HG03432 (cell line): ENCODE results near the gene PHACTR3.
"Not testable (repeated sequence)": the region's sequence is repeated elsewhere in the genome, so short reads cannot be mapped to it uniquely, and the experiment has no call there.

Experiments used
- ATAC-seq: cut with Tn5 transposase; IDR thresholded peaks from one replicate; pipeline ENCODE4 v1.9.1; 2021; ENCODE audit warnings: mild to moderate bottlenecking, moderate library complexity; ENCODE audit not compliant: unreplicated experiment

PHACTR3 gene

GRCh38 chr20:59618131-59618530 lies 13.8 kb downstream of the PHACTR3 start:
- ATAC-seq: no peak

GRCh38 chr20:59618585-59618984 lies 14.2 kb downstream of the PHACTR3 start:
- not testable (repeated sequence) for ATAC-seq

DNA sequence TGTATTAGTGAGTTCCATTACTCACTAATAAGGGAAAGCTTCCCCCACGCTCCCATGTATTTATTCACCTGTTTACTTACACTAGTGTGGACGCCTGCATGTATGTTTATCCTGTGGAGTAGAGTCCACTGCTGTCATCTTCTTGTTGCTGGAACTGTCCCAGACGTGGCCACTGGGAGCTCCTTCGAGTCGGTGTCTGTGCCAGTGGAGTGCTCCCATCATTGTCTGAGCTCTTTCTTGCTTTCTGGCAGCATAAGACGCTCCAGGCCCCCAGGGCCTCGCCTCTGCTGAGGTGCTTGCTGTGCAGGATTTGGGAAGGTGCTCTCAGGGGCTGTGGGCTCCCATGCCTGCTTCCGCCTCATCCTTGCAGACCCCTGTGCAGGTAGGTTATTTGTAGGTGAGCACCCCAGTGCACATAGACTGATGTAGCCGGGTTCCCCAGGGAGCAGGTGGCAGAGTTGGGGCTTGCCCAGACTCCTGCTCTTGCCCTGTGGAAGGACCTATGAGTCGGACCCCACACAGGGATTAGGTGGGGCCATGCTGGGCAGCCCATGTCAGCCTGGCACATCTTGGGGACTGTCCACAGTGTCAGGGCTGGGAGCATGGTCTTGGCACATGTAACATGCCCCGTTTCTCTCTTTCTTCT lies 16.6 kb downstream of the PHACTR3 start:
- ATAC-seq: no peak

DNA sequence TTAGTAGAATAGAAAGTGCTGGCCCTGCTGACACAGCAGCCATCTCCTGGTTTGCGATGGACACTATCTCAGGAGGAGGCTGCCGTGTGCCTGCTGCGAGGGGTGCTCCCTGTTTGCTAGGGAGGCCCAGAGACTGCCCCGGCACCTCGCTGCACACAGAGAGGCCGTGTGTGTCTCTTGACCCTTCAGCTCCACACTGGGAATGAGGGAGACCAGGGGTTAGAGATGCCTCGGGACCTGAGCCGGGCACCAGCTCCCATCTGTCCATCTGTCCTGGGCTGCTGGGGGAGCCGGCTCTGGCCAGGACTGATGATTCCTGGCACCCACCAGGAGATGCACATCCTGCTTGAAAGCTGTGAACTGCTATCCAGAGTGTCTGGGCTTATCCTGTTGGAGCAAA lies 18.2 kb downstream of the PHACTR3 start:
- ATAC-seq: no peak

- no peak for ATAC-seq
These were observed 18.8 kb downstream of the PHACTR3 start for GRCh38 chr20:59623133-59623532.

DNA sequence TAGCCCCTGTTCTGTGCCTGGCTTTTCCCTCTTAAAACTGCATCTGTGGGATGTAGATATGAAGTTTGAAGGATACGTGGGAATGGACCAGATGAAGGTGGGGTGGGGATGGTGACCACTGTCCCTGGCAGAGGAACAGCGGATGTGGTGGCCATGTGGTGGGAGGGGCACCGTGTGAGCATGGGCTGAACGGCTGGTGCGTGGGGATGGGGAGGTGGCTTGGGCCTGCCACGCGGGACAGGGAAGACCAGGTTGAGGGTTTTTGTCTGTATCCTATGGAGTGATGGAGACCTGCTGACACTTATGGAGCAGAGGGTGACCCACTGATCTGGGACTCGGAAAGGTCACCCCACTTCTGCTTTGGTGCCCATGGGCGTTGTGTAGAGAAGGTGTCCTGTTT lies 19.2 kb downstream of the PHACTR3 start:
- no peak for ATAC-seq

GRCh38 chr20:59624401-59624800 lies 20.1 kb downstream of the PHACTR3 start:
- ATAC-seq: no peak

DNA sequence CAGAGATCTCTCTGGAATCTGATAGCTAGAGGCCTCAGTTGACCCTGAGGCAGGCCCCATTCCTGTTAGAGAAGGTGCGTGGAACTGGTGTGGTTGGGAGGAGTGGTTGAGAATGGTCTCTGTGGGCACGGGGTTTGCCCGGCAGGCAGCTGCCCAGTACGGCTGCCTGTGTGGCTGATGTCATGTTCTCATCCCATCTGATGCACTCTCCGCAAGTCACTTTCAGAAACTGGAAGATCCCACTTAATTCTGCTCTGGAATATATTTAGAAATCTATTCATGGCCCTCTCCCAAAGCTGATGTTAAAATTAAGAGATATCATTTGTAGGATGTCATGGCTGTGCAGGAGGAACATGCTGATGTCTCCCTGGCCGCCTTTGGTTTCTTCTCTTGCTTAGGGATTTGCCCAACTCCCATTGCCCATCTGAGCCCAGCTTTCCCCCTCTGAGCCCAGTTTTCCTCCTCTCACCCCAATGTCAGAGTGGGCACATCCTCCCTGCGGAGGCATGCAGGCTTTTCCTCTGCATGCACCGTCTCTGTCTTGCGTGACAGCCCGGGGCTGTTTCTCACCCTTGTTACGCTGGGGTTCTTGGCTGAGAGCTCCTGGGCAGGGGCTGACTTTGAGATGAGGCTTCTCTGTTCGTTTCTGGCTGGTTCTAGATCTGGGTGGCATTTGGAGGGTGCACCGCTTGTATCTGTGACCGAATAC lies 21.0 kb downstream of the PHACTR3 start:
- no peak for ATAC-seq

DNA sequence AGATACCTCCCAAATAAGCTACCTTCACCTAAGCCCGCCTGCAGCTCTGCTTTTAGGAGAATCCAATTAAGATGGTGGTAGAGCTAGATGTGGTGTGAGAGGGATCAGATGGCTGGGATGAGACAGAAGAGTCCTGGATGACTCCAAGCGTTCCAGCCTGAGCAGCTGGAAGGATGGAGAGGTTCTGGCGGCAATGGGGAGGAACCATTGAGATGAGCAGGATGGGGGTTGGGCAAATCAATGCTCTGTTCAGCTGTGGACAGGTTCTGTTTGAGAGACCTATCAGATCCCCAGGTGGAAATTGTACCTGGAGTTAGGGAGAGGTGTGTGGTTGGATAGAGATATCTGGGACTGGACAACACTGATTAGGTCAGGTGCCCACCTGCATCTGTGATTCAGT lies 23.0 kb downstream of the PHACTR3 start:
- no peak for ATAC-seq

- no peak for ATAC-seq
These were observed 23.8 kb downstream of the PHACTR3 start for GRCh38 chr20:59628171-59628570.

DNA sequence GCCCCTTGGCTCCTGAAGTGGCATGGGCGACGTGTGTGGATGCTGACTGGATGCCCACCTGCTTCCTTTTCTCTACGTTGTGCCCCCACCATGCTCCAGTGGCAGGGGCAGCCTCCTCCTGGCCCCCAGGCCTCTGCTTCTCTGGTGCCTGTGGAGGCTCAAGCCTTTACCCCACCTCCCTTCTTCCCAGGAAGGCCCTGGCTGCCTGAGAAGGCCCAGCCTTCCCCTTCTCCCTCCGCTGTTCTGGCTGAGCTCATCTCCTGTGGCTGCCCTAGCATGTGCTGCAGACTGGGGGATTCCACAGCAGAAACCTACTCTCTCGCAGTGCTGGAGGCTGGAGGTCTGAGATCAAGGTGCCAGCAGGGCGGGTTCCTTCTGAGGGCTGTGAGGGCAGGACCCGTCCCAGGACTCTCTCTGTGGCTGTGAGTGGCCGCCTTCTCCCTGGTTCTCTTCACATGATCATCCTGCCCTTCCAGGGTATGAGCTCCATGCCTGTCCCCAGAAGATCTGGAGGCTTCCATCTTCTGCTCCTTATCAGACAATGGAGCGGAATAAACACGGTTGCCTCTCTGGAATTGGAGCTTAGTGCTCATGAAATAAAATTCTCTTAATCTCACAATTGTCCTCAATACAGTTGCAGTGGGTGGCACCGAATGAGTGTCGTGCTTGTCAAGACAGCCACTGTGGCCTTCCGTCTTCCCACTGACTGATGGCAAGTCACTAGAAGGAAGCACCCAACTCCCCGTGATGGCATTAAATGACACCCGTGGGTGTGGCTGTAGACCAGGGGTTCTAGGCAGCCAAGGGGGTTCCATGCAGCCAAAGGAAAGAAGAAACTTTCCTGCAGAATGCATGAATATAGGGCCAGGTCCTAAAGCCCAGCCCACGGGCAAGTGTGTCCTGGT lies 25.1 kb downstream of the PHACTR3 start:
- no peak for ATAC-seq

GRCh38 chr20:59630526-59630925 lies 26.2 kb downstream of the PHACTR3 start:
- ATAC-seq: no peak

DNA sequence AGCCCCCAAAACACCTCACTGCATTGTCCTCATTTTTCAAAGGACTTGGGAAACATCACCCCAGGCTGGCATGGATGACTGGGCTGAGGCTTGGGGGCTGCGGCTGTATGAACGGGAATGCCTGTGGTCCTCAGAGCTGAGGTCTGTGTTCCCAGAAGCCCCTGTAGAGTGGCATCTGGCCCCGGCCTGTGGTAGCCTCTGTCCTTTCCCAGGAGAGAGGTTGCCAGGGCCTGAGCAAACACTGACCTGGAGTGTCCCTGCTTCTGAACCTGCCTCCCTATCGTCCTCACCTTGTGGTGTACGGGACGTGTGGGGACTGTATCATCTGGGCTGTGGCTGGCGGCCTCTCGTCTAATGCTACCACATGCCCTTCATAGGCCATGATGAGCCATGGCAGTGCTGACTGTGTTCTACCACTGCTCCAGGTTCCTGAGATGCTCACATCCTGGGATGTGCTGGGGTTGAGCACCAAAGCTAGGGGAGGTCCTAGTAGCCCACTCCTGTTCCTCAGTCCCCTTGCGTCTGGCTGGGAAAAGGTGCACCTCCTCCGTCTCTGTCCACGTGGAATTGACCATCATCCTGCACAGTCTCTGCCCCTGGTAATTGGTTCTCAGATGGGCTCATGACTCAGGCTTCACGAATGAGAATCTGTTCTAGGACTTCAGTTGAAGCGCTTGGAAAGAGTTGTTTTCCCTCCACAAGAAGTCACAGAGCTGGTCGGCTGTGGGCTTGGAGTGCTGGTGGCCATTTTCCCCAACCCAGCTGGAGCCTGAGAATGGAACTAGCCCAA lies 27.6 kb downstream of the PHACTR3 start:
- ATAC-seq: no peak

GRCh38 chr20:59632541-59633113 lies 28.3 kb downstream of the PHACTR3 start:
- ATAC-seq: no peak

DNA sequence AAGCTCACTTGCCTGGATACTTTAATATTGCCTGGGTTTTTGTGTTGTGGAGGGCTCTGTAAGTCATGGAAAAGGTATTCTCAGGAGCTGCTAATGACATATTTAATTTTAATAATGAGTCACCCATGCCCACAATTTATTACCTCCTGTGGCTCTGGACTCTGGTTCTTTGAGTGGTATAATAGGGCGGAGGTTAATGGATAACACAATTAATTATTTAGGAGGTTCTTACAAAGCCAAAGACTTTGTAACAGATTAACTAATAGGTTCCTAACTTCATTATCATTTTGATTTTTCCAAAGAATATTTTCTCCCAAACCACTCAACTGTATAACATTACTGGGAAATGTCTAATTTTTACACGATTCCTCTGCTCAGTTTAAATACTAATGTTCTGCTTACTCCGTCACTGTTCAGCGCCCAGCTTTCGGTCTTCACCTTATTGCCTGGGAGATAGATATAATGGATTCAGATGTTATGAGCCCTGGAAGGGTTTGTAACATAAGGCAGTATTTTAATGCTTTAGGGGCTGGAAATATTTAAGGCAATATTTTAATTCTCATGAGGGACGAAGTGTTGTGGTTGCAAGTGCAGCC lies 29.4 kb downstream of the PHACTR3 start:
- ATAC-seq: no peak

GRCh38 chr20:59634435-59635005 lies 30.2 kb downstream of the PHACTR3 start:
- ATAC-seq: no peak

DNA sequence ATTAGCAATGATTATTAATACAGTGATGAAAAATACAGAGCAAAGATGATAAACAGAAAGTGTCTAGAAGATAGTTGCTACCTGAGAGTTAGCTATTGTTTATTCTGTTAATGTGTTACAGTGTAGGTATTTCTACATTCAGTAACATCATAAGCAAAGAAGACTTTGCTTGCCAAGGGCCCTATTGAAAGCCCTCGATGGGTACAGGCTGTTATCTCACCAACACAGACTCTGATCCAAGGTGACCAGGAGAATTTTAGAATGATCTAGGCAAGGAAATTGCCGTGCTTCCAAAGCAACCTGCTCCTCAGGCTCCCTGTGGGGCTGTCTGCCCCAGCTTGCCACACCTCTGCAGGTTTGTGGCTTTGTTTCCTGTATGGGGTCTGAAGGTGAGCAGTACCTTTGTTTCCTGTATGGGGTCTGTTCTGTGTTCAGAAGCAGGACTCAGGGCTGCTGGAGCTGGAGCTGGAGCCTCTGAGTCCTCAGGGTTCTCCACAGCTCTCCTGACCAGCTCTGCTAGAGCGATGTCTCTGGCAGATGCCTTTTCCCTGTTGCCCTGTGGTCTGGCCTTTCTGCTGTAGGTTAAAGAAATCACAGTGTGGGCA lies 32.5 kb downstream of the PHACTR3 start:
- no peak for ATAC-seq

DNA sequence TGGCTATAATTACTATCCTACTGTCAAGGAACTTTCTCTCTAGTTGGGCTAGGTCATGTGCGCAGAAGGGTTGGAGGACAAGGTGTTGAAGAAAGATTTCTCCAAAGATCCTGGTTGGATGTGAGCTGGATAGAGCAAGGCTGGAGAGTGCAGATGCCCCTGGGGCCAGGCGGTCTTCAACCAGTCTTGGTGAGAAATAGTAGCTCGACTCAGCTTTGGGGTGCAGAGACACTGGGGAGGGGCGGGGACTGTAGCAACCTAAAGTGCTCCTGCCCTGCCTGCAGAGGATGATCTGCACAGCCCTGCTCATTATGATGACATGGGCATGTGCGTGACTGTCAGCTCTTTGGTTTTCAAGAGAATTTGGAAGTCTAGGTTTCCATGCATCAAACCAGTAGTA lies 35.9 kb downstream of the PHACTR3 start:
- no peak for ATAC-seq

- no peak for ATAC-seq
These were observed 39.3 kb downstream of the PHACTR3 start for GRCh38 chr20:59643615-59644061.
